Stimulated activated CD4-positive, alpha-beta T cell treated with anti-CD3 and anti-CD28 coated beads, Interleukin-12 subunit alpha, Interleukin-12 subunit beta, amount 100 ng/mL, for 48 hours (primary cell): ENCODE measurements around the gene AMOTL2.

Experiments
- DNase-seq, 3 donors: peaks; one replicate each; pipeline ENCODE4 v3.0.0-alpha.2; 2020; ENCODE audit warnings: low read depth in 2 of 3, low spot score in 1 of 3

AMOTL2 gene

DNA sequence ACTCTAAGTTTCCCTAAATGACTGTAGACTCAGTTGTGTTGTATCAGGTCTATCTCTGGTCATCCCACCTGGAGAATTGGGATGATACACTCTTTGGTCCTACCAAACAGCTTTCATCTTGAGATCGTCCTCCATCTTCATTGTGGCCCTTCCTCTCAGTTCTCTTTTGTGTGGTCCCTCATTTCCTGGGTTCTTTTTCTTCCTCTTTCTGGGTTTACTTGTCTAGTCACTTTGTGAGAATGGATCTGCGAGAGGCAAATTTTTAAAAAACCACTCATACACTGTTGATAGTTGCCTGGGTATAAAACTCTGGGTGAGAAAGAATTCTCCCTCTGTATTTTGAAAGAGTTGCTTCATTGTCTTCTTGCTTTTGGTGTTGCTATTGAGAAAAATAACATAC, 6.0 kb upstream of the AMOTL2 start:
- no peak for DNase-seq

DNA sequence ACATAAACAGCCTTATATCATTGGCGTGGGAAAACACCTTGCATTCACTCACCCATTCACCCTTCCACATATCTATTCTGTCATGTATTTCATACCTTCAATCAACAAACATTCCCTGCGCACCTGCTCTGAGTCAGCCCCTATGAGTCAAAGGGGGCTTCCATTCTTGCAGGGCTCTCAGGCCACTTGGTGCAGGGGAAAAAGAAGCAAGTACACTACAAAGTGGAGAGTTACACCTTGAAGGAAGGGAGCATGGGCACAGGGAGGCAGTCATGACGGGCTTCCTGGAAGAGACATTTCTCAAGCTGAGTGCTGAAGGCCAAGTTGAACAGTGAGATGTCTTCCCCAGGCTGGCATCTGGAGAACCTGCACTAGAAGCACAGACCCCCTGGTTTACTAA, 4.6 kb upstream of the AMOTL2 start:
- no peak for DNase-seq

DNA sequence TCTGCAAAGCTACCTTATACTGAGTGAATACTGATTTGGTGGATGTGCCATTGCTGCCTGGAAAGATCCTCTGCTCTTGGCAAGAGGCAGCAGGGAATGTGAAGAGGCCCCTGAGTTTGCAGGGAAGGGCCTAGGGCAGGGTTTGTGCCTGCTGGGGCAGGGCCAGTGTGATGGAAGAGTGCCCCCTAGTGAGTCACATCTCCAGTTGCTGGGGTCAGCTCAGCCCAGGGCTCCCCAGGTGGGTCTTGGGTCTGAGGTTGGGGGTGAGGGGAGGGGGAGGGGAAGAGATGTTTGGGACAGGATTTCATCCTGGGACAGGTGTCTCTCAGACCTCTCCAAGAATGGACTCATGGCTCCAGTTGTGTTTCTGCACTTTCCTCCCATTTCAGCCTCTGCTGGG, 4.1 kb upstream of the AMOTL2 start:
- no peak for DNase-seq

DNA sequence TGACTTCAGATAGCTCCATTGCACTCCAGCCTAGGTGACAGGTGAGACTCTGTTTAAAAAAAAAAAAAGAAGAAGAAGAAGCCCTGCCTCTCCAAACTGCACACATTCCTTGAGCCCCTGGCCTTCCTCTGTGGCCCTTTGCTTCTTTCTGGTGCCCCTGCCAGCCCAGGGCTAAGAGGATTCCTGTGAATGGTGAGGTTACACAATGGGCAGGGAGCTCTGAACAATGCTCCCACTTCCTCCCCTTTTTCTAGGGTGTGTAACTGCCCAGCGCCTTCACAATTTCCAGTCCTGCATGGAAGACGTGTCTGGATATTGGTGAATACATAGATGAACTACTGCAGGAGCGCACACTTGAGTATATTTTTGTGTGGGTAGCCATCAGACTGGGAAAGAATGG, 3.6 kb upstream of the AMOTL2 start:
- no peak for DNase-seq

DNA sequence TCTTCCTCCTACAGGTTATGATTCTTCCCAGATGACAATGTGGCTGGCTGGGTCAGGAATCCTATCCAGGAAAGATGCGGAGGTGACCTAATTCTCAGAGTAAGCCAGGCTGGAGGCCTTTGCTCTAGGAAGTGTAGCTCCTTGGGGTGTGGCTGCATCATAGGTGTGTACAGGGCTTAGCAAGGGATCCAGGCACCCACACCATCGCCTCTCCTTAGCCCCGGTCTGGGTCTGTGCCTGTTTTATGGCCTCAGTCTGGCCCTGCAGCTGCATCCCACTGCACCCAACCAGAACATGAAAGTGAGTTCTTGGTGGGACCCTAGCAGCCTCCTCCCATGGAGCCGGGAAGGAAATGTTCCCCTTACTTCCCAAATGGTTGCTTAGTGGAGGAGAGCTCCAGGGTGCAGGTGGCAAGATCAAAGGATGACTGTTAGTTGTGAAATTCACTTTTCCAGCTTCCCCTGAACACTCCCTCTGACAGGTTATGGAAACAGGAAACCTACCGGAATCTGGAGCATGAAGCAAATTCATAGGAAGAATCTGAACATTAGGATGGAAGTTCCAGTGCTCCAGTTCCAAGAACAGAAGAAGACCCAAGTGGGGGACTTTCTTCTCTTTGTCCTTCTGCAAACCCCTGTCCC, 2.7 kb upstream of the AMOTL2 start:
- no peak for DNase-seq

DNA sequence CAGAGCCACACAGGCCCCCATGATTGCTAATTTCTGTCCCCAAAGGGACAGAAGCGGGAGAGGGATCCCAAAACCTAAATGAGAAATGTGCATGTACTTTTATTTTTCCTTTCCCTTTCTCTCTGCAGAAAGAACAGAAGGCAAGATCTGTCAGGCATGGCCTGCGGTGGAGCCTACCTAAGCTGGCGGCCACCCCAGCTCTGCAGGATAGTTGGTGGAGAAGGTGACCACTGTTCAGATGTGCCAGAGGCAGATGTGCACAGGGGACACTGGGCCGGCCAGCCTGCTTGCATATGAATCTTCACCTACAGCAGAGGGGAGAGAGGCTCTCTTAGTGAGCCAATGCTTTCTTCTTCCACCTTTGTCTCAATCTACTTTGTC, 2.1 kb upstream of the AMOTL2 start:
- no peak for DNase-seq

DNA sequence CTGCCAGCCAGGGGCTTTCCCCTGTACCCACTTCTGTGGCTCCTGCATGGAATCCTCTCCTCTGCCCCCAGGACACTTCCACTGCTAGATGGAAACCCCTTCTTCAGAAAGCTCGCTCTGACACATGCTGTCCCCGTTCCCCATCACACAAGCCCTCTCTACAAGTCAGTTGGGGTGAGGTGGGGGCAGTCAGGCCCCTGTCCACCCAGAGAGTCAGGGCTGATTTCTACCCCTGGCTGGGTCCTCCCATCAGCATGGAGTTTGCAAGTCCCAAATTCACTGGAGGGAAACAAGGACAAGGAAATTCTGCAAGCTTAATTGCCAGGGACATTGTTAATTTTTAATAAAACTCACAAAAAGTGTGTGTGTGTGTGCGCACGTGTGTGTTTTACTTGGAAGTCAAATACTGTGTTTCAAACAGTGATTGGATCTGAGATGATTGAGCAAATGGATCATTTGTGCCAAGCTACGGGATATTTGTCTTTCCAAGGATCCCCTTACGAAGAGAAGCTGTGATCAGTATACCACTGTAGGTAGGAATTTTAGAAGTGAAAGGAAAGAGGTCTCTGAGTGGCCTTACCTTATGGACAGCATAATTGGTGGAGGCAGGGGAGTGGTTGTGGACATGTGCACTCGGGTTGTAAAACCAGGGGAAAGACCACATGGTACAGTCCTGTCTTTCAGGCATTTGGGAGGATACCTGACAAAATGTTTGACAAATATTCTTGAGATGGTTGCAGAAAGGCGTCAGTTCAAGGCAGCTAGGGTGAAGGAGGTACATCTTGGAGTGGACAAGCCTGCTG, 1.5 kb upstream of the AMOTL2 start:
- DNase-seq: no peak

DNA sequence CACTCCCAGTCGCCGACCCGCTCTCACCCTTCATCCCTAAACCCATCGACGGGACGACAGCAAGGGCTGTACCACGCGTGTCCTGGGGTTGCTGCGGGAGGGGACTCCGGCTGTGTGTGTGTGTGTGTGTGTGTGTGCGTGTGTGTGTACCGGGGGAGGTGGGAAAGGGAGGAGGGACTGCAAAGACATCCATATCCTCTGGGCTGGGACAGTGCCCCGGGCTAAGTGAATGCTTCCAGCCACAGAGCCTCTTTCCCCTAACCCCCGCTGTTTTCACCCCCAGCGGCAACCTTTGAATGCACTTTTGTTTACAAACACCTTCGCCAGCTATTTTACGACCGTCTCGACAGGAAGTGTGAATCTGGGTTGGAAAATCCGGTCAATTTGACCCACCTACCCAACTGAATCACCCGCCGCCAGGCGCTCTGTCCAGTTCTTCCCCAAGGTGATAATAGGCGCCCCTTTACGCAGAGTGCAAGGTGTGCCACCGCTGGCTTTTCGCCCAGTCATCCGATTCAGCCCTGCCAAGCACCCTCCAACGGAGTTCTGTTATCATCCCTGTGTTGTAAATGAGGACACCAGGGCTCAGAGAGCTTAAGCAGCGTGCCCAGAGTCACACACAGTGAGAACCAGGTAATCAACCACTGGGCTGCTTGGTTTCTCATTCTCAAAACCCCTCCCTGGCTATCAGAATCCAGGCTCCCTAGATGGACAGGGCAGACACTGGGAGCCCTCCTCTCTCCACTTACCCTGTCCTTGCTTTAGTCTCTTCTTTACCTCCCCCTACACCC, 739 bp upstream of the AMOTL2 start:
- DNase-seq: no peak

DNA sequence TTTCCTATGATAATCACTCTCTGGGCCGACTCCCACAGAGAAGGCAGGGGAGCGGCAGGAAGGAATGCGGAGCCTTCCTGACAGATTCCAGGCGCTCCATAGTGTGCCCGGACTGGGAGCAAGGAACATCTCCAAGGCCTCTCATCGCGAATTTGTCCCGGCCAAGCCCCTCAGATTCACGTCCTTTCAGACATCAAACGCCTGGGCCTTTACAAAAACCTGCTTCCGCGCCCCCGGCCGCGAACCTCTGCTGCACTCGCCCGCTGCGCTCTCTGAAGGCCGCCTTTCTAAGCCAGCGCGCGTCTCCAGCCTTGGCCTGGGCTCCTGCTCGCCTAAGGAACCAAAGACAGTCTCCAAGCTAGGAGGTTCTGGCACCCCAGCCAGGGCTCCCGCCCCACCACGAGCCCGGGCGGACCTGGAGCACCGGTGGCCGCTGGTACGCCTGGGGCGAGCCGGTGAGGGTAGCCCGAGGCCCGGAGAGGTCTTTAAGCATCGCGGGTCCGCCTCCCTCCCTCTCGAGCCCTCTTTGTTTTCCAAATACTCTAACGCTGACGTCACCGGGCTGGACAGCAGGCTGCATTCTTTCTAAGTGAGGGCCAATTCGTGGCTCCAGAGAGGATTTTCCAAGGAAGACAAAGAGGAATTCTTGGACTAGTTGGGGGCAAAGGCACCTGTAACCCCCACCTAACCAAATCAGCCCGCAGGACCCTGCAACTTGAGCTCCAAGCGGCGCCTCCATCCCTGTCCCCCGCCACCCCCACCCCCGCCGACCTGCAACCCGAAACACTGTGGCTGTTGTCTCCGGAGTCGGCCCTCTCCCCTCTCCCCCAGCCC, 759 bp downstream of the AMOTL2 start:
- DNase-seq: no peak

DNA sequence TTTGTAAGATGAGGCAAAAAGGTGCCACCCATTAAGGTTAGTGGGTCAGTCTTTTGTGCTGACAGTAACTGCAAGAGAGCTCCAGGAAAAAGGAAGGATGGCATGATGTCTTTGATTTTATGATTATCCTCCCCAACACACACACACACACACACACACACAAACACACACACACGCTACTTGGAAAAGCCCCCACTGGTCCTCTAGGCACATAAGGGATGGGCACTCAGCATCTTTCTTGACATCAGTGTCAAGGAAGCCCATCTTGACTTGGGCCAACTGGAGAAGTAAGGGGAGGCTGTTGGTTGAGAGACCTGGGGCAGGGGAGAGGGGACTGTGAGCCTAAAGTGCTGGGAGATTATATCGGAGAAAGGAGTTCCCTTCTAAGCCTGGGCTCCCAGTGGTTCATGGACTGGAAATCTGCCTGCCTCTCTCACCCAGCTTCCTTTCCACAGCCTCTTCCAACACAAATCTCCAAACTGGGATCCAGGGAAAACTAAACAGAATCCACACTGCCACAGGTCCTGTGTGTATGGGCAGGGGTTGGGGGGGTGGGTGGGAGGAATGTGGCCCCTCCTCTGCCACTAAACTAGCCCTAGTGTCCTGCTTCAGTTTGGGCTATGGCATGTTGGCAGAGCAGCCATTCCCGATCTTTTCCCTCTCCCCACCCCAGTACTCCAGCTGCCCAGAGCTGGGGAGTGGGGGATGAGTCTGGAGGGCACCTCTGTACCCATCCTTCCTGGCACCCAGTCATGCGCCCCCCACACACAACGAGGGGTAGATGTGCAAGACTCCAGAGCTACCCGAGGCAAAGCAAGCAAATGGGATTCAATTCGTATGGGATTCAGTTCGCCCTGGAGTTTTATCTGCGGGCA, 1.6 kb downstream of the AMOTL2 start:
- DNase-seq: no peak

DNA sequence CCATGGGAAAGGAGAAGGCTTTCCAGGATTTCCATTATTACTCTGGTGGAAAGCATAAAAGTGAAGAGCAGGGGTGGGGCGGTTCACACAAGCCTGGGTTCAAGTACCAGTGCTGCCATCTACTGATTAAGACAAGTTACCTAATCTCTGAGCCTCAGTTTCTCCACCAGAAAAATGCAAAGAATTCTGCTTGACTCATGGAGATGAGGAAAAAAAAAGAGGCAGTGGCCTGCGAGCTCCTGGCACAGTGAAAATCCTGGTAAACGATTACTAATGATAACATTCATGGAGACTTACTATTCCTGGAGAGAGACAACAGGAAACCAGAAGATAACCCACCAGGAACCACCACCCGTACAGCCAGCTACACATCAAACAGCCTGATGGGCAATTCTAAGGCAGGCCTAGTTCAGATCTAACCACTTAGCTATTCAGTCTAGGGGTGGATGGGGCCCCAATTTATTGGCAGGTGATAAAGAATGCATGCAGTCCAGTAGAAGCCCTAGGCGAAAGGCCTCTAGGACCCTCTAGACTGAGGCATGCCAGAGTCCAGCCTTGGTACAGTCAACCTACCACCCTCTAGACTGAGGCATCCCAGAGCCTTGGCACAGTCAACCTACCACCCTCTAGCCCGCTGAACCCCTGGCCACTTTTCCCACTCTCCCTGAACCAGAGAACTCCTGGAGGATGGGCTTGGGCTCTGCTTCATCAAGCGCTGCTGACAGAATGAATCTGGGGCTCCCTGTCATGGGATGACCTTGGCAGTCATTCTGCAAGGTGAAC, 2.5 kb downstream of the AMOTL2 start:
- no peak for DNase-seq

DNA sequence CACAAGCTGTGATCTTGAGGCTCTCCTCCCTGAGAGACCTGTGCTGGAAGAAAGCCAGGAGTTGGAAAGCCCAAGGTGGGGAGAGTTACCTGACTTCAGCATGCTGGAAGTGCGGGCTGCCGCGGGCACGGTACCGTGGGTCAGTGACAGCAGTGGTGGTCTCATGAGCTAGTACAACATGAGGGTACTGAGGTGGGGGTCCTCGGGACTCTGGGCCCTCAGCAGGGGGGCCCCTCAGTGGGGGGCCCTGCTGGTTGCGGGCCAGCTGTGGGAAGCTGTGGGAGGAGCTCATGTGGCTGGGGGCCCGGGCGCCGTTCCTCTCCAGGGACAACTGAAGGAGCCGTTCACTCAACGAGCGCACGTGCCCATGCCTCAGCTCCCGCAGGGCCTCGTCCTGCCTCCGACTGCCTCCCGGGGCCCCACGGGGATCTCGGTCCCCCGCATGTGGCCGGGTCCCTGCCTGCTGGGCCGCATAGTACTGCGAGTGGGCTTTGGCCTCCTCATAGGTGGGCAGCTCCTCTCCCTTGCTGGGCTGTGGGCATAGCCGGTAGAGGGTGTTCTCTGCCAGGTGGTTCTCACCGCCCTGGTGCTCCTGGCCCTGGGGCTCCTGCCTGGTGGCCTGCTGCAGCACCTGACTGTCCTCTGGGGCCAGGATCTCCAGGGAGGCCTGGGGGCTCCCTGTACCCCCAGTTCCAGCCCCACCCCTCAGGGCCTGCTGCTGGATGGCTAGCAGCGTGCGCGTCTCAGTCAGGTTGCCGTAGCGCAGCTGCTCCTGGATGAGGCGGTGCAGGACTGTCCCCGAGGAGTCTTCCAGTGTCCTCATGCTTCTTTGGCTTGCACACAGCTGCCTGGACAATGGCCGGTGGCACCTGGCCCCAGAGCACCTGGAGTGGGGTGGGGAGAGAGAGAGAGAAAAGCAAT, 3.4 kb downstream of the AMOTL2 start:
- no peak for DNase-seq

DNA sequence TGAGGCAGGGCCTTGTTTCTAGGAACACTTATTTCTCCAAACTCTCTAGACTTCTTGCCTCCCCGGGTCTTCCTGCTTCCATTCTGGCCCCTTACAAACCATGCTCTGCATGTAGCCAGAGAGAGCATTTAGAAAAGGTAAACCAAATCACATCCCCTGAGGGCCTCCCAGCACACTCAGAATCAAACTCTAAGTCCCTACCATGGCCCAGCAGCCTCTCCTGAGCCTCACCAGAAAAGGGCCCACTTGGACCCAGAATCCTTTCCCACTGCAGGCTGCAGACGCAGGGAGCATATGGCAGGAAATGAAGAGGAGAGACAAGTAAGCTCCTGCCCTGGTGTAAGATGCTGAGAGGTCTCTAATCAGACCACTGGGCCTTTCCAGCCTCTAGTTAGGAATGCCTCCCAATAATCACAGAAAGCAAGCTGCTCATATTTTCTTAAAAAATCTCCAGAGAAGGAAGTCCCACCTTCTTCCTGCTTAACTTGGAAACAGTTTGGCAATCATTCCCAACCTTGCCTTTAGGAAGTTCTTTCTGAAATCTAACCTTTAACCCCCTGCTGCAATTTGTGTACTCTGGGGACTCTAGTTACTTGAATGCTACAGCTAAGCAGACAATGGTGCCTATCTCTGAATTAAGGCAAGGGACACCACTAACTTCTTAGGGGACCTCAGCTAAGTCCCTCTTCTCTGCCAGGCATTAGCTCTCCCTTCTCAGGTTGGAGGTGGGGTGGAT, 4.2 kb downstream of the AMOTL2 start:
- no peak for DNase-seq

DNA sequence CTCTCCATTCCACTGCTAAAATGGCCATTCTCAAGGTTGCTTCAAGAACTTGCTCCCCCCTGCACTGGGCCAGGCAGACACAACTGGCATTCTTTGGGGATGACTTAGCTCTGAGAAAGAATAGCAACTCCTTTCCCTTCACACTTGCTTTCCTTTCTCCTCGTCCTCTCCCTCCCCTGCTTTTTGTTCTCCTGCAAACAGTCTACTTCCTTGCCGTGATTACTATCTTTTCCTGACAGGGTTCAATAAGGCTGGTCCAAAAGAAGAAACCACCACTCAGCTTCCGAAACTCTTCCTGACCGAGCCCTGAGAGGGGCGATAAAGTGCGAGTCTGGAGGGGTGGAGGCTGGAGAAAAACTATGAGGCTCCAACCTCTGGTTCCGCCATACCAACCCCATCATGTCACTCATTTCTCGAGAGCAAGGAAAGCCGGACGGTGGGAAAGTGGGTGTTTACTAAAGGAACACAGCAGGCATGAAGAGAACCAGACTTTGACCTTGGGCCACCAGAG, 5.0 kb downstream of the AMOTL2 start:
- no peak for DNase-seq

DNA sequence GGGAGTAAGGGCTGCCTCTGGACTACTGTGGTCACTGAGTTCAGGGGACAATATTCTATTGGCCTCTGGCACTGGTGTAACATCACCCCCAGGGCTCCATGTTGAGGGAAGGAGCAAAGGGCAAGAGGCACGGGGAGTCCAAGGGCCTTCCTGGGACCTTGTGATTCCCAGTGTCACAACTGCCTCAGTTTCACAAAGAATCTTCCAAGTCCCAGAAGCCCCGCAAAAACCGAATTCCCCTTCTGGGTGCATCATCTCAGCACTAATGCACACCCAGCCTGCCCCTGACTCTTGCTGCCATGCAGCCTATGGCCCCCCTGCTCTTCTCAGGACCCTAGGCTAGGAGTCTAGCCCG, 5.5 kb downstream of the AMOTL2 start:
- no peak for DNase-seq

DNA sequence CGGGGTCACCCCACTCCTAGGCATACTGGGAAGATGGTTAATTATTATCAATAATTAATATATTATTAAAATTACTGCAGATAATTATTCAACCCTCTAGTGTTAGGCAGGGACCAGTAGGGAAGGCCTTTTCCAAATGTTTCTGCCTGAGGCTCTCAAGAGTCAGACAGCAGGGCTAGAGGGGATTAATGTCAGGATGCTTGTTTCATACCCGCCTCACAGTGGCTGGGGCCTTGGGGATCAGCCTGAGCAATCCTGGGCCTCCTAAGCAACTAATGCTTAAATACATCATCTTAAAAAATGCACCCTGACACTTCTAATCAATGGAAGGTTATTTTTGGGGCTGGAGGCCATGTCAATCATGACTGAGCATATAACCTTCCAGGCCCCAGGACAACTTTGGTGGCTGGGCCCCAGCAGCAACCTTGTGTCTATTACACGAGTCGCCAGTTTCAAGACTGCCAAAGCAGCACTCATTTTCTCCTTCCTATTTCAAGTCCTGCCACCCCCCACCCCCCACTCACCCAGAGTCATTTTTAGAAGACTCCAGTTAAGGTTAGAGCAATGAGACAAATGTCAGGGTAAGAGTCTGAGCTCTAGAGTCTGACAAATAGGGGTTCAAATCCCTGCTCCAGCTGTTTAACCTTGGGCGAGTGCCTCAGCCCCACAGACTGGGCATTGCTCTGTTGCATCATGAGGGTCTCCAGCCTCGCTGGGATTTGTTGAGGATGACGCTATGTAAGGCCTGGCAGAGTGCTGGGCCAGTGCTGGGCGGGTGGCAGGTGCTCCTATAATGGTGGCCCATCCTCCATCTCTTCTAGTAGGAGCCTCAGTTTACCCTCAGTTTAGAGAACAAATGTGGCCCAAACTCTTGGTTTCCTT, 6.1 kb downstream of the AMOTL2 start:
- no peak for DNase-seq
